Midbrain (tissue), 1 donor: Measurements from ENCODE around the gene TAL2.
A peak's percentile ranks its signal among the peaks of the same experiment; 100 is the strongest.
"Not testable (repeated sequence)": the region's sequence is repeated elsewhere in the genome, so short reads cannot be mapped to it uniquely, and the experiment has no call there.

Experiments
- DNase-seq: peaks from one replicate; lab custom pipeline; 2025; lab: John Stamatoyannopoulos, UW

The TAL2 gene

DNA sequence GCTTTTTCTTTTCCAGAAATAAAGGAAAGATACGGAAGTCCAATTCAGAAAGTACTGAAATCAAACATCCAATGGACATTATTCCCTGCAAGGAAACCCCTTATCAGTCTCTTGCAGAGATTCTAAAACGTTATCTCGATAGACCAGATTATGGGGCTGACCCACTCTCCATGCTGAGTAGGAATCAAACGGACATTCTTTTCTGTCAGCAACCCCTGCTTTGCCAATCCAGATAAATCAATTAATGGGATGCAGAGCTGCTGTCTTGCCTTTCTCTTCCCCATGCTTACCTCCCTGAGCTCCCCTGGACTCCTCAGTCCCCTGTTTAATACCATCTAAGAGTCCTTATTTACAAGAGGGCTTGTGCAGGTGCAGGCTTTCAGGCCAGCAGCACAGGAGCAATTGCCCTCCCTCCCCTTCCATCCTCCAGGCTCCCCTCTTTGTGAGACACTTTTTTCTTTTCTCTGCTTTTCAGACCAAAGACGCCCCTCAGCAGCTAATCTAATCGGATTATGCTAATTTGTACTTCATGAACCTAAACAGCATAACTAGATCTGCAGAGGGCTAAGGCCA, 14.2 kb downstream of the TAL2 start:
- no peak for DNase-seq

- DNase-seq = no peak
Measured at GRCh38 chr9:105678163-105678562, 15.9 kb downstream of the TAL2 start.

GRCh38 chr9:105678781-105679180, 16.5 kb downstream of the TAL2 start:
- no peak for DNase-seq

- DNase-seq = no peak
Measured at GRCh38 chr9:105679257-105680022, 17.2 kb downstream of the TAL2 start.

DNA sequence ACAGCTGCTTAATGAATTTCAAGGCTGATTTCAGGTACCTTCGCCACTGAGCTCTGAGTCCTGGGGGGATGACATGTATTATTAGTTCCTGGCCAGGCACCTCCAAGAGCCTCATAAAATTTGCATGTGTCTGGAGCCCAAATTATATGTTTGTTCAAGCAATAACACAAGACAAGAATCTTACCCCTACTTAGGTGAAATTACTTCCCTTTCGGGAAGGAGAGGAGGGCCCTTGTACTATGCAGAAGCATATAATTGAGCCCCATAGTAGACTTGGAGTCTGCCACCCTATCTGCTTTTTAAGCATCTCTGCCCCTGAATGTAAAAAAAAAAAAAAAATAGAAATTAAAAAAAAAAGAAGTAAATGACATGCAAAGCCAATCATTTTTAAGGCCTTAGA, 19.1 kb downstream of the TAL2 start:
- no peak for DNase-seq

GRCh38 chr9:105681724-105682123, 19.5 kb downstream of the TAL2 start:
- DNase-seq = no peak

- no peak for DNase-seq
Measured at GRCh38 chr9:105683688-105684275, 21.5 kb downstream of the TAL2 start.

DNA sequence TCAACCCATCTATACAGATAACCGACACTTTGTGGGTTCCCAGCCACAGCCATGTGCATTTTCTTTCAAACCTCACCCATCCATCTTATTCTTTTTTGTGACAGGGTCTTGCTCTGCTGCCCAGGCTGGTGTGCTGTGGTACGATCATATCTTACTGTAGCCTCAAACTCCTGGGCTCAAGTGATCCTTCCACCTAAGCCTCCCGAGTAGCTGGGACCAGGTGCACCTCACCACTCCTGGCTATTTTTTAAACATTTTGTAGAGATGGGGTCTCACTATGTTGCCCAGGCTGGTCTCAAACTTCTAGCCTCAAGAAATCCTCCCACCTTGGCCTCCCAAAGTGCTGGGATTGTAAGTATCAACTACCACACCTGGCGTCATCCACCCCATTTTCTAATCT, 24.7 kb downstream of the TAL2 start:
- no peak for DNase-seq

- DNase-seq = no peak
Measured at GRCh38 chr9:105690742-105691141, 28.5 kb downstream of the TAL2 start.

DNA sequence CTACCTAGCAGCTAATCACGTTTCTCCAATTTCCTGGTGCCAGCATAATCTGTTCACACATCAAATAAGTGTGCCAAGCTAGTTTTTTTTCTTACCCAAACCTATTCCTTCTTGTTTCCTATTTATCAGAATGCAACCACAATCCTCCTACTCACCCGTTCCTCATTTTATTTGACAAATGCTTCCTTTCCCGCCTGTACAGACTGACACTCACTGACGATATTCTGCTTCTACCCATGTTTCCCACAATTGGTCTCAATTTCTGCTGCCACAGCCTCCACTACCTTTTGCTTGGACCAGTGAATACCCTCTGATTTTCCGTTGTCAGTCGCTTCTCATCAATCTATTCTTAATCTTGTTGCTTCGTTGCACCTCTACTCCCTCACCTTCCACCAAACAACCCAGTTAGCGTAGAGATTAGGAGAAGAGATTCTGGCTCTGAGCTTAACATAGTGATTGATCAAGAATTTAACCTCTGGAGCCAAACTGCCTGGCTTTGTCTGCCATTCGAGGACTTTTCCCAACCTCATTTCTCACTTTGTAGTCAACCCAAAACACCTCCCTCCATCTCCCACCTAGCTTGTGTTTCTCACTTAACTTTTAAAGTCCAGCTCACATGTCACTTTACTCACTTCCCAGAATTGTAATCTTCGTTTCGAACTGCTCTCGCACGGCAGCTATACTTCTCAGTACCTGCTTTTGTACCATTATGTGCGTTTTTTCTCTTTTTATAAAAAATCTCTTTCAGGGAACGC, 31.4 kb downstream of the TAL2 start:
- DNase-seq = no peak

DNA sequence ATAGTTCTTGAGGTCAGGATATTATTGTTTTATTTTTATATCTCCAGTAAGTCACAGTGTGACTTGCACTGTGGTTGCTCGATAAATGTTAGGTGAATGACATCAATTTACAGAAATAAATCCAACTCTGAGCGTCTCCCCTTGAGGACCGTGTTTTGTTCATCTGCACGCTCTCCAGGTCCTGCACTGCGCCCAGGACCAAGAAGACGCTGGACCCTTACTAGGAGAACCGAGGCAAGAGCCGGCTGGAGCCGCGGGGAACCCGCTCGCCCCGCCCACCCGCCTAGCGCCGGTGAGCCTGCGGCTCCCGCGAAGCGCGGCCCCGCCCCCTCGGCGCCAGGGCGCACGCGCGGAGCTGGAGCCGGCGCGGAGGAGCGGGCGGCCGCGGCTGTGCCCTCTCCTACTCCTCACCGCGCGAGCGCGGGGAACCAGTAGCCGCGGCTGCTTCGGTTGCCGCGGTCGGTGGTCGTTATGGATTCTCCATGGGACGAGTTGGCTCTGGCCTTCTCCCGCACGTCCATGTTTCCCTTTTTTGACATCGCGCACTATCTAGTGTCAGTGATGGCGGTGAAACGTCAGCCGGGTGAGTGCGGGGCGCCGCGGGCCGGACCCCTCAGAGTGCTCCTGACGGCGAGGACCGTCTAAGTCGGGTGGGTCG, 32.1 kb downstream of the TAL2 start, which contains the start of gene TMEM38B:
Gene TMEM38B, plus strand, starts transcription at position 352 of the 658 bp plus-strand sequence. Its CDS starts 120 bp downstream, at position 472.
- DNase-seq = peak; percentile 71

GRCh38 chr9:105694848-105695581, 32.8 kb downstream of the TAL2 start:
- DNase-seq = peak; percentile 46

DNA sequence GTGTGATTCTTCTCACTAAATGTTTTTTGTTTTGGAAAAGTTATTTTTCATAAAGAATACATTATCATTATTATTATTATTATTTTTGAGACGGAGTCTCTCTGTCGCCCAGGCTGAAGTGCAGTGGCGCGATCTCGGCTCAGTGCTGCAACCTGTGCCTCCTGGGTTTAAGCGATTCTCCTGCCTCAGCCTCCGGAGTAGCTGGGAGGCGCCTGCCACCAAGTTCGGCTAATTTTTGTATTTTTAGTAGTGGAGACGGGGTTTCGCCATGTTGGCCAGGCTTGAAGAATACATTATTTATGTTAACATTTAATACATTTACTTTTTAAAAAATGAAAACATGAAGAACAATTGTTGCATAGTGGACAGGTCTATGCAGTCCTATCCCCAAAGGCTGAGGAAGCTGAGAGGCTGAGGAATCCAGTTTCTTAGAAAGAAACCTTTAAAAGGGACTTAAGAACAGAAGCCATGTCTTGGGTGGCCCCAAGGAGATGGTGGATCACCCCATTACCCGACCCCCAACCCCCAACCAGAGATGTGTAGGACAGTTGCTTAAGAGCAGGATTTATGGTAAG, 34.0 kb downstream of the TAL2 start:
- no peak for DNase-seq

GRCh38 chr9:105697871-105698270, 35.6 kb downstream of the TAL2 start:
- no peak for DNase-seq

DNA sequence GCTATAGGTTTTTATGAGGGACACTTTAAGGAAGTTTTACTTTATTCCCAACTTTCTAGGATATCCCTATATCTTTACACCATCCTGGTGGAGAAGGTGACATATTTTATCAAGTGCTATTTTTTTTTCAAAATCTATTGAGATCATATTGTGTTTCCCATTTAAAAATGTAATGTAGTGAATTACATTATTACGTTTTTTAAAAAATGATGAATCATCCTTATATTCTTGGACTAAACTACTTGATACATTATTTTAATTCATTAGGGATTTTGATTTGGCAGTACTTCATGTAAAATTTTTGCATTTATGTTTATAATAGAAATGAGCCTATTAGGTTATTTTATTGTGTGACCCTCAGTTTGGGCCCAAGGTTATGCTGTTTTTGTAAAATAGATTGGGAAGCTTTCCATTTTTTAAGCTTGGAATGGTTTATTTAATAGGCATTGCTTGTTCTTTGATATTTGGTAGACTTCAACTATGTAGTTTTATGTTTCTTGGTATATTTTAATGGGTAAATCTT, 36.2 kb downstream of the TAL2 start:
- no peak for DNase-seq

GRCh38 chr9:105700668-105701067, 38.4 kb downstream of the TAL2 start:
- no peak for DNase-seq

GRCh38 chr9:105701145-105701544, 38.9 kb downstream of the TAL2 start:
- no peak for DNase-seq

DNA sequence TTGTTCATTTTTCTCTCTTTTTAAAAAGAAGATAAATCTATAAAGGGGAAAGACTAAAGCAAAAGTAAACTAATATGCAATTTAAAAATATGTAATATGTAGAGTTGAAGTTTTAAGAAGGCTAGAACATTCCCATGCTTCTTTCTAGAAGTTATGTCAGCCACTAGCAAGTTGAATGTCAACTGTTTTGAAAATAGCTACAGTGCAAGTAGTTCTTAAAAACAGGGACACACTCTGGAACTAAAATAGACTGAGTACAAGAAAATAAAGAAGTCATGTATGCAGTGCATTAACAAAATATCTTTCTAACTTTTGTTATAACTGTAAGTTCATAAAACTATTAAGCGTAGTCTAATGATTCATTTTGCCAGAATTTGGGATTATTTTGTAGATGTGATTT, 40.0 kb downstream of the TAL2 start:
- no peak for DNase-seq

- DNase-seq = not testable (repeated sequence)
Measured at GRCh38 chr9:105703638-105704037, 41.4 kb downstream of the TAL2 start.

GRCh38 chr9:105706156-105706555, 43.9 kb downstream of the TAL2 start:
- no peak for DNase-seq

DNA sequence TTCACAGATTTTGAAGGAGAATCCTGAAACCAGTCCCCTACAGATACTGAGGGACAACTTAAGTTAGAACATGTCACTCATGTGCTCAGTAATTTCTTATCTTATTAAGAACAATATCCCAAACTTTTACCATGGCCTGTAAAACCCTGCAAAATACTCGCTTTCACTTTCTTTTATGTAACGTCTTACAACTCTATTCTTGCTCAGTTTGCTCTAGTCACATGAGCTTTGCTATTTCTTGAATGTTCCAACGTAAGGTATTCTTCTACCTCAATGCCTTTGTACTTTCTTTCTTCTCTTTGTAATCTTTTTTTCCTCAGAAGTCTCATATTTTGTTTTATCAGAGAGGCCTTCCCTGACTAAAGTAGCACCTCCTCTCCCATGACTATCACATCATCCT, 46.1 kb downstream of the TAL2 start:
- no peak for DNase-seq
